Astrocyte (in vitro differentiated cells and primary cell): ENCODE measurements around the gene STK36. TPM values are rescaled to one million over a fixed set of nuclear protein-coding genes. Genes with fewer than 3 reads are reported as not detected.

Experiments used
- DNase-seq: peaks from one replicate; pipeline ENCODE4 v3.0.0-alpha.2; 2010; ENCODE audit warnings: low read depth
- FAIRE-seq: peaks from 2 replicates; lab custom pipeline; 2011; peaks lifted over from hg19 to GRCh38; lab: Jason Lieb, UNC
- H2AFZ ChIP-seq: 2 replicates; pipeline ENCODE4 v1.6.0; 2012; ENCODE audit warnings: low read depth, low read length, inconsistent platforms
- H3K27ac ChIP-seq: 2 replicates; pipeline ENCODE4 v1.5.1; 2011; ENCODE audit warnings: low read depth, low read length, inconsistent platforms
- H3K27me3 ChIP-seq: 2 replicates; pipeline ENCODE4 v1.6.0; 2011; ENCODE audit warnings: low read length, inconsistent platforms; ENCODE audit not compliant: insufficient read depth
- H3K36me3 ChIP-seq: 2 replicates; pipeline ENCODE4 v1.5.1; 2011; ENCODE audit warnings: low read length, inconsistent platforms; ENCODE audit not compliant: insufficient read depth
- H3K4me1 ChIP-seq: 2 replicates; pipeline ENCODE4 v1.5.1; 2011; ENCODE audit warnings: low read length, inconsistent platforms; ENCODE audit not compliant: insufficient read depth
- H3K4me2 ChIP-seq: 2 replicates; pipeline ENCODE4 v1.6.0; 2012; ENCODE audit warnings: low read length, inconsistent platforms
- H3K4me3 ChIP-seq: 2 replicates; pipeline ENCODE4 v1.5.1; 2011; ENCODE audit warnings: low read depth, mild to moderate bottlenecking, low read length, inconsistent platforms; ENCODE audit not compliant: insufficient read depth
- H3K79me2 ChIP-seq: 2 replicates; pipeline ENCODE4 v1.6.0; 2012; ENCODE audit warnings: mild to moderate bottlenecking, low read length, inconsistent platforms; ENCODE audit not compliant: insufficient read depth
- H3K9ac ChIP-seq: 2 replicates; pipeline ENCODE4 v1.6.0; 2012; ENCODE audit warnings: mild to moderate bottlenecking, low read length, inconsistent platforms
- H3K9me3 ChIP-seq: 2 replicates; pipeline ENCODE4 v1.5.1; 2012; ENCODE audit warnings: low read depth, mild to moderate bottlenecking, low read length, inconsistent platforms; ENCODE audit not compliant: insufficient read depth
- H4K20me1 ChIP-seq: 2 replicates; pipeline ENCODE4 v1.6.0; 2012; ENCODE audit warnings: low read length, inconsistent platforms; ENCODE audit not compliant: insufficient read depth
- H3K27ac Mint-ChIP-seq: one replicate; pipeline ENCODE4 v1.8.0; 2021; ENCODE audit warnings: mild to moderate bottlenecking, mixed read lengths; ENCODE audit not compliant: unreplicated experiment
- H3K27me3 Mint-ChIP-seq: one replicate; pipeline ENCODE4 v1.8.0; 2021; ENCODE audit warnings: low read depth, mixed read lengths; ENCODE audit not compliant: unreplicated experiment
- H3K36me3 Mint-ChIP-seq: one replicate; pipeline ENCODE4 v1.8.0; 2021; ENCODE audit warnings: low read depth, mixed read lengths; ENCODE audit not compliant: unreplicated experiment
- H3K4me1 Mint-ChIP-seq: one replicate; pipeline ENCODE4 v1.8.0; 2021; ENCODE audit warnings: low read depth, mixed read lengths; ENCODE audit not compliant: unreplicated experiment
- H3K4me3 Mint-ChIP-seq: one replicate; pipeline ENCODE4 v1.8.0; 2021; ENCODE audit warnings: mild to moderate bottlenecking, moderate library complexity, mixed read lengths; ENCODE audit not compliant: unreplicated experiment
- H3K9me3 Mint-ChIP-seq: one replicate; pipeline ENCODE4 v1.8.0; 2021; ENCODE audit warnings: mild to moderate bottlenecking, mixed read lengths; ENCODE audit not compliant: unreplicated experiment
- CTCF ChIP-seq: IDR thresholded peaks from 2 replicates; pipeline ENCODE4 v1.5.1; 2011; ENCODE audit warnings: low read depth, mild to moderate bottlenecking, inconsistent platforms, low read length, moderate library complexity; ENCODE audit not compliant: insufficient read depth
- EZH2 ChIP-seq: IDR thresholded peaks from 2 replicates; pipeline ENCODE4 v1.6.1; 2012; ENCODE audit warnings: mild to moderate bottlenecking, low read length, inconsistent platforms; ENCODE audit not compliant: insufficient read depth
- total RNA-seq: library from RNA; stranded (reverse); gene quantifications from 2 replicates; pipeline ENCODE4 v1.2.1, GENCODE V29; 2021

Gene STK36
- total RNA-seq, 1 donor from 2014 or later, result 42.6 TPM

- H3K9ac ChIP-seq, result no peak overlapping the region
- DNase-seq, result no peak
- H4K20me1 ChIP-seq, result peaks cover 18% of the 10 kb centered on the region
- Mint-ChIP-seq H3K4me3 (no peak overlapping the region), H3K36me3 (peaks cover 11% of the 10 kb centered on the region), H3K27me3 (no peaks in the 10 kb centered on the region), H3K9me3 (peaks cover 7% of the 10 kb centered on the region), H3K4me1 (peaks cover 19% of the 10 kb centered on the region), H3K27ac (peak overlapping the region; percentile 29)
- peaks cover 93% of the 10 kb centered on the region for H3K79me2 ChIP-seq
- H3K27me3 ChIP-seq, result no peaks in the 10 kb centered on the region
- H3K9me3 ChIP-seq, result no peaks in the 10 kb centered on the region
- H3K27ac ChIP-seq, result no peak overlapping the region
- no peak overlapping the region for H3K4me2 ChIP-seq
- no peaks in the 10 kb centered on the region for H3K4me1 ChIP-seq
- H3K4me3 ChIP-seq, result no peak overlapping the region
- FAIRE-seq, result no peak
- no peak for TF ChIP-seq EZH2
- TF ChIP-seq CTCF, result no peak
- no peak overlapping the region for H2AFZ ChIP-seq
- H3K36me3 ChIP-seq, result peaks cover 2% of the 10 kb centered on the region
These were observed 50.5 kb downstream of the STK36 start for GRCh38 chr2:218722419-218722818.

- peak overlapping the region; percentile 29 for H3K27ac Mint-ChIP-seq
These were observed 51.2 kb downstream of the STK36 start for GRCh38 chr2:218722876-218723785.

GRCh38 chr2:218726004-218726574, 54.2 kb downstream of the STK36 start:
- Histone ChIP-seq H3K4me3 (no peak overlapping the region), H3K4me1 (peaks cover 4% of the 10 kb centered on the region), H3K9me3 (no peaks in the 10 kb centered on the region), H4K20me1 (peaks cover 4% of the 10 kb centered on the region), H2AFZ (no peak overlapping the region), H3K36me3 (no peaks in the 10 kb centered on the region), H3K4me2 (no peak overlapping the region), H3K9ac (no peak overlapping the region), H3K27me3 (no peaks in the 10 kb centered on the region), H3K27ac (no peak overlapping the region), H3K79me2 (peaks cover 82% of the 10 kb centered on the region)
- Mint-ChIP-seq H3K9me3 (peaks cover 9% of the 10 kb centered on the region), H3K4me1 (peaks cover 15% of the 10 kb centered on the region), H3K27me3 (no peaks in the 10 kb centered on the region), H3K4me3 (no peak overlapping the region), H3K36me3 (peaks cover 10% of the 10 kb centered on the region), H3K27ac (no peak overlapping the region)
- FAIRE-seq, result no peak
- no peak for TF ChIP-seq CTCF
- TF ChIP-seq EZH2, result no peak
- DNase-seq, result no peak

More at GRCh38 chr2:218722876-218723785, 51.2 kb downstream of the STK36 start:
- H3K4me3 ChIP-seq, result no peak overlapping the region
- Mint-ChIP-seq H3K4me3 (no peak overlapping the region), H3K9me3 (peaks cover 9% of the 10 kb centered on the region), H3K27me3 (no peaks in the 10 kb centered on the region), H3K4me1 (peaks cover 17% of the 10 kb centered on the region), H3K36me3 (peaks cover 12% of the 10 kb centered on the region)
- DNase-seq (no peak), FAIRE-seq (no peak)
- no peaks in the 10 kb centered on the region for H3K9me3 ChIP-seq
- no peaks in the 10 kb centered on the region for H3K27me3 ChIP-seq
- no peak overlapping the region for H2AFZ ChIP-seq
- H3K27ac ChIP-seq, result no peak overlapping the region
- H4K20me1 ChIP-seq, result peaks cover 16% of the 10 kb centered on the region
- H3K36me3 ChIP-seq, result no peaks in the 10 kb centered on the region
- TF ChIP-seq EZH2, result no peak
- H3K4me2 ChIP-seq, result no peak overlapping the region
- H3K79me2 ChIP-seq, result peaks cover 92% of the 10 kb centered on the region
- no peaks in the 10 kb centered on the region for H3K4me1 ChIP-seq
- H3K9ac ChIP-seq, result no peak overlapping the region
